HEK293 (cell line): ENCODE measurements around the gene GLRA1.

Source experiments
- ATF2 ChIP-seq: fragments of 450-650 bp; formaldehyde crosslinking; IDR thresholded peaks from 2 replicates; pipeline ENCODE4 v1.5.1; 2016; ENCODE audit warnings: missing biosample characterization, missing genetic modification characterization, low read depth
- GLI4 ChIP-seq: fragments of 450-650 bp; formaldehyde crosslinking; IDR thresholded peaks from 2 replicates; pipeline ENCODE4 v1.5.1; 2016; ENCODE audit warnings: missing biosample characterization, missing genetic modification characterization
- GLIS1 ChIP-seq: fragments of 450-650 bp; formaldehyde crosslinking; IDR thresholded peaks from 2 replicates; pipeline ENCODE4 v1.5.1; 2016; ENCODE audit warnings: missing biosample characterization, missing genetic modification characterization
- HOXC10 ChIP-seq: sonication (generic); formaldehyde crosslinking; IDR thresholded peaks from 2 replicates; pipeline ENCODE4 v1.8.1; 2023; ENCODE audit warnings: mild to moderate bottlenecking, missing genetic modification reagents
- IKZF3 ChIP-seq: fragments of 450-650 bp; IDR thresholded peaks from 2 replicates; pipeline ENCODE4 v1.5.0; 2018; ENCODE audit warnings: missing biosample characterization, mild to moderate bottlenecking, missing genetic modification characterization, moderate library complexity
- PRDM1 ChIP-seq: fragments of 450-650 bp; formaldehyde crosslinking; IDR thresholded peaks from 2 replicates; pipeline ENCODE4; 2016; ENCODE audit warnings: missing biosample characterization, missing genetic modification characterization
- SALL2 ChIP-seq: fragments of 450-650 bp; formaldehyde crosslinking; IDR thresholded peaks from 2 replicates; pipeline ENCODE4 v1.5.0; 2017; ENCODE audit warnings: missing biosample characterization, mild to moderate bottlenecking, missing genetic modification characterization, borderline replicate concordance
- SCRT1 ChIP-seq: fragments of 450-650 bp; formaldehyde crosslinking; IDR thresholded peaks from 2 replicates; pipeline ENCODE4 v1.5.1; 2016; ENCODE audit warnings: missing biosample characterization, missing genetic modification characterization, borderline replicate concordance
- ZBTB11 ChIP-seq: fragments of 450-650 bp; formaldehyde crosslinking; conservative IDR thresholded peaks from 2 replicates; pipeline ENCODE4 v1.5.1; 2016; ENCODE audit warnings: low read depth, missing biosample characterization, missing genetic modification characterization
- ZBTB17 ChIP-seq: fragments of 450-650 bp; formaldehyde crosslinking; IDR thresholded peaks from 2 replicates; pipeline ENCODE4 v1.5.1; 2016; ENCODE audit warnings: missing biosample characterization, missing genetic modification characterization
- ZFP41 ChIP-seq: fragments of 450-650 bp; formaldehyde crosslinking; IDR thresholded peaks from 2 replicates; pipeline ENCODE4 v1.5.1; 2016; ENCODE audit warnings: missing biosample characterization, missing genetic modification characterization, borderline replicate concordance
- ZFP69B ChIP-seq: fragments of 450-650 bp; formaldehyde crosslinking; IDR thresholded peaks from 2 replicates; pipeline ENCODE4 v1.5.1; 2016; ENCODE audit warnings: missing biosample characterization, missing genetic modification characterization
- ZNF155 ChIP-seq: fragments of 450-650 bp; formaldehyde crosslinking; IDR thresholded peaks from 2 replicates; pipeline ENCODE4 v1.5.1; 2016; ENCODE audit warnings: missing biosample characterization, missing genetic modification characterization
- ZNF184 ChIP-seq: fragments of 450-650 bp; IDR thresholded peaks from 2 replicates; pipeline ENCODE4 v1.5.1; 2018; ENCODE audit warnings: missing biosample characterization, mild to moderate bottlenecking, missing genetic modification characterization
- ZNF221 ChIP-seq: fragments of 450-650 bp; formaldehyde crosslinking; IDR thresholded peaks from 2 replicates; pipeline ENCODE4 v1.5.1; 2017; ENCODE audit warnings: missing biosample characterization, missing genetic modification characterization, borderline replicate concordance
- ZNF239 ChIP-seq: fragments of 450-650 bp; formaldehyde crosslinking; IDR thresholded peaks from 2 replicates; pipeline ENCODE4 v1.5.1; 2016; ENCODE audit warnings: missing biosample characterization, missing genetic modification characterization
- ZNF354C ChIP-seq: fragments of 450-650 bp; formaldehyde crosslinking; IDR thresholded peaks from 2 replicates; pipeline ENCODE4 v1.5.1; 2016; ENCODE audit warnings: missing biosample characterization, missing genetic modification characterization, low read depth, borderline replicate concordance
- ZNF37A ChIP-seq: fragments of 450-650 bp; IDR thresholded peaks from 2 replicates; pipeline ENCODE4 v1.5.1; 2018; ENCODE audit warnings: missing biosample characterization, missing genetic modification characterization
- ZNF529 ChIP-seq: fragments of 450-650 bp; formaldehyde crosslinking; IDR thresholded peaks from 2 replicates; pipeline ENCODE4 v1.5.1; 2017; ENCODE audit warnings: missing genetic modification characterization, missing biosample characterization; ENCODE audit not compliant: insufficient replicate concordance
- ZNF530 ChIP-seq: fragments of 450-650 bp; formaldehyde crosslinking; IDR thresholded peaks from 2 replicates; pipeline ENCODE4 v1.5.1; 2016; ENCODE audit warnings: low read depth, missing biosample characterization, missing genetic modification characterization
- ZNF600 ChIP-seq: fragments of 450-650 bp; formaldehyde crosslinking; IDR thresholded peaks from 2 replicates; pipeline ENCODE4 v1.5.1; 2016; ENCODE audit warnings: missing biosample characterization, missing genetic modification characterization
- ZNF623 ChIP-seq: fragments of 450-650 bp; formaldehyde crosslinking; IDR thresholded peaks from 2 replicates; pipeline ENCODE4 v1.5.1; 2016; ENCODE audit warnings: missing biosample characterization, missing genetic modification characterization
- ZNF664 ChIP-seq: fragments of 450-650 bp; formaldehyde crosslinking; IDR thresholded peaks from 2 replicates; pipeline ENCODE4 v1.5.1; 2016; ENCODE audit warnings: missing biosample characterization, missing genetic modification characterization
- ZNF747 ChIP-seq: fragments of 450-650 bp; formaldehyde crosslinking; IDR thresholded peaks from 2 replicates; pipeline ENCODE4 v1.5.1; 2016; ENCODE audit warnings: missing biosample characterization, missing genetic modification characterization
- ZNF830 ChIP-seq: fragments of 450-650 bp; IDR thresholded peaks from 2 replicates; pipeline ENCODE4 v1.5.0; 2018; ENCODE audit warnings: missing biosample characterization, missing genetic modification characterization, low read depth, mild to moderate bottlenecking, moderate library complexity
- ZSCAN16 ChIP-seq: fragments of 450-650 bp; formaldehyde crosslinking; IDR thresholded peaks from 2 replicates; pipeline ENCODE4 v1.5.1; 2016; ENCODE audit warnings: missing biosample characterization, missing genetic modification characterization
- ZSCAN18 ChIP-seq: fragments of 450-650 bp; formaldehyde crosslinking; IDR thresholded peaks from 2 replicates; pipeline ENCODE4 v1.5.1; 2016; ENCODE audit warnings: missing biosample characterization, missing genetic modification characterization
- TF ChIP-seq, protein P1 (sequence below): fragments of 450-650 bp; formaldehyde crosslinking; IDR thresholded peaks from 2 replicates; pipeline ENCODE4 v1.5.1; 2016; ENCODE audit warnings: missing biosample characterization, missing genetic modification characterization
- TF ChIP-seq, protein P2 (sequence below): fragments of 450-650 bp; formaldehyde crosslinking; IDR thresholded peaks from 2 replicates; pipeline ENCODE4 v1.5.1; 2016; ENCODE audit warnings: missing biosample characterization, missing genetic modification characterization

Gene GLRA1

DNA sequence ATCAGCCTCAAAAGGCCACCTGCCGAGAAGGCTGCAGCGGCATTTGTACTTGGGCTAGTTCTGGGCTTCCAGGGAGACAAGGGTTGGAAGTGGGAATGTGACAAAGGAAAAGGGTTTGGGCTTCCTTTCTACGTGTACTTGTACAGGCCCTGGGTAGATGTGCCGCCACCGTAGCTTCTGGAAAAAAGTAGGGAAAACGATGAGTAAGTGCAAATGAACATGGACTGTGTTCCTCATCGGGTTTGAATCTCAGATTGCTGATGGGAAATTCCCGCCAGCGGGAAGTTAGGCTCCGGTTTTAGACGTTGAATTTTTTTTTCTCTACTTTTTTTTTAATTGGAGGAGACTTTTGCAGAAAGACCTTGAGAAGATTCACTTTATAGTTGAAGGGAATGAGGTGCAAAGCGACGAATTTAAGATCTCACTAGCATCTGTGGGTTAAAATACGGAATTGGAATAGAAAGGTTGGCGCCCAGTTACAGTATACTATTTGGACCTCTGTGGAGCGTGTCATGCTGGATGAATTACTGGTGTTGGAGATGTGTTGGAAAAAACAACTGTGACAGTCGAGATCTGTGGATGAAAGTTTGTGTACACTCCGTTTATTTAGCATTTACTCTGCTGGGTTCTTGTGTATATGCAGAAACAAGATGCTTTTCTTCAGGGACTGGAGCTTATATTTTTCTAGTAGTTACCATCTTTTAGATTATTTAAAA, 151.6 kb downstream of the GLRA1 start (continued):
- TF ChIP-seq ZSCAN18 (tag by site-specific recombination) (no peak), ZFP41 (tag by site-specific recombination) (no peak), ATF2 (tag by site-specific recombination) (no peak), ZNF239 (tag by site-specific recombination) (no peak), IKZF3 (tag by site-specific recombination) (peak; percentile 61), ZNF37A (no peak), HOXC10 (CRISPR knock-in tag) (no peak), ZNF530 (tag by site-specific recombination) (no peak), ZNF623 (tag by site-specific recombination) (no peak; the same call in 1 of the 2 replicates), GLIS1 (tag by site-specific recombination) (peak; percentile 33; the same call in 1 of the 2 replicates), ZNF830 (tag by site-specific recombination) (no peak), PRDM1 (tag by site-specific recombination) (peak; percentile 47; the same call in 1 of the 2 replicates), ZFP69B (tag by site-specific recombination) (no peak), ZNF155 (tag by site-specific recombination) (no peak), ZSCAN16 (tag by site-specific recombination) (no peak), ZBTB11 (no peak), ZNF664 (tag by site-specific recombination) (no peak), ZNF221 (no peak), GLI4 (no peak), ZBTB17 (tag by site-specific recombination) (0 out of 2 replicates have a peak, but pooled peaks have one; percentile 33), SALL2 (tag by site-specific recombination) (no peak), ZNF529 (tag by site-specific recombination) (no peak), ZNF747 (no peak), SCRT1 (tag by site-specific recombination) (no peak), ZNF184 (no peak), ZNF354C (tag by site-specific recombination) (no peak), ZNF600 (tag by site-specific recombination) (0 out of 2 replicates have a peak, but pooled peaks have one; percentile 2)
- TF ChIP-seq, protein P1, sequence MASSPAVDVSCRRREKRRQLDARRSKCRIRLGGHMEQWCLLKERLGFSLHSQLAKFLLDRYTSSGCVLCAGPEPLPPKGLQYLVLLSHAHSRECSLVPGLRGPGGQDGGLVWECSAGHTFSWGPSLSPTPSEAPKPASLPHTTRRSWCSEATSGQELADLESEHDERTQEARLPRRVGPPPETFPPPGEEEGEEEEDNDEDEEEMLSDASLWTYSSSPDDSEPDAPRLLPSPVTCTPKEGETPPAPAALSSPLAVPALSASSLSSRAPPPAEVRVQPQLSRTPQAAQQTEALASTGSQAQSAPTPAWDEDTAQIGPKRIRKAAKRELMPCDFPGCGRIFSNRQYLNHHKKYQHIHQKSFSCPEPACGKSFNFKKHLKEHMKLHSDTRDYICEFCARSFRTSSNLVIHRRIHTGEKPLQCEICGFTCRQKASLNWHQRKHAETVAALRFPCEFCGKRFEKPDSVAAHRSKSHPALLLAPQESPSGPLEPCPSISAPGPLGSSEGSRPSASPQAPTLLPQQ: no peak
- TF ChIP-seq, protein P2, sequence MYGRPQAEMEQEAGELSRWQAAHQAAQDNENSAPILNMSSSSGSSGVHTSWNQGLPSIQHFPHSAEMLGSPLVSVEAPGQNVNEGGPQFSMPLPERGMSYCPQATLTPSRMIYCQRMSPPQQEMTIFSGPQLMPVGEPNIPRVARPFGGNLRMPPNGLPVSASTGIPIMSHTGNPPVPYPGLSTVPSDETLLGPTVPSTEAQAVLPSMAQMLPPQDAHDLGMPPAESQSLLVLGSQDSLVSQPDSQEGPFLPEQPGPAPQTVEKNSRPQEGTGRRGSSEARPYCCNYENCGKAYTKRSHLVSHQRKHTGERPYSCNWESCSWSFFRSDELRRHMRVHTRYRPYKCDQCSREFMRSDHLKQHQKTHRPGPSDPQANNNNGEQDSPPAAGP (tag by site-specific recombination): no peak
- TF ChIP-seq, all 188 proteins: peak for 10
